SW480 (cell line): ENCODE measurements around the gene H2AZ2.

Experiments
- DNase-seq: peaks from one replicate; pipeline ENCODE4 v3.0.0-alpha.2; 2016; ENCODE audit warnings: low spot score

The H2AZ2 gene

GRCh38 chr7:44784364-44784763 lies 63.5 kb downstream of the H2AZ2 start:
- no peak for DNase-seq

- no peak for DNase-seq
These were observed 64.5 kb downstream of the H2AZ2 start for GRCh38 chr7:44783407-44783806.

GRCh38 chr7:44782460-44782859 lies 65.4 kb downstream of the H2AZ2 start:
- no peak for DNase-seq
